ENCODE results near the gene BCS1L.

BCS1L gene, protein sequence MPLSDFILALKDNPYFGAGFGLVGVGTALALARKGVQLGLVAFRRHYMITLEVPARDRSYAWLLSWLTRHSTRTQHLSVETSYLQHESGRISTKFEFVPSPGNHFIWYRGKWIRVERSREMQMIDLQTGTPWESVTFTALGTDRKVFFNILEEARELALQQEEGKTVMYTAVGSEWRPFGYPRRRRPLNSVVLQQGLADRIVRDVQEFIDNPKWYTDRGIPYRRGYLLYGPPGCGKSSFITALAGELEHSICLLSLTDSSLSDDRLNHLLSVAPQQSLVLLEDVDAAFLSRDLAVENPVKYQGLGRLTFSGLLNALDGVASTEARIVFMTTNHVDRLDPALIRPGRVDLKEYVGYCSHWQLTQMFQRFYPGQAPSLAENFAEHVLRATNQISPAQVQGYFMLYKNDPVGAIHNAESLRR

DNA sequence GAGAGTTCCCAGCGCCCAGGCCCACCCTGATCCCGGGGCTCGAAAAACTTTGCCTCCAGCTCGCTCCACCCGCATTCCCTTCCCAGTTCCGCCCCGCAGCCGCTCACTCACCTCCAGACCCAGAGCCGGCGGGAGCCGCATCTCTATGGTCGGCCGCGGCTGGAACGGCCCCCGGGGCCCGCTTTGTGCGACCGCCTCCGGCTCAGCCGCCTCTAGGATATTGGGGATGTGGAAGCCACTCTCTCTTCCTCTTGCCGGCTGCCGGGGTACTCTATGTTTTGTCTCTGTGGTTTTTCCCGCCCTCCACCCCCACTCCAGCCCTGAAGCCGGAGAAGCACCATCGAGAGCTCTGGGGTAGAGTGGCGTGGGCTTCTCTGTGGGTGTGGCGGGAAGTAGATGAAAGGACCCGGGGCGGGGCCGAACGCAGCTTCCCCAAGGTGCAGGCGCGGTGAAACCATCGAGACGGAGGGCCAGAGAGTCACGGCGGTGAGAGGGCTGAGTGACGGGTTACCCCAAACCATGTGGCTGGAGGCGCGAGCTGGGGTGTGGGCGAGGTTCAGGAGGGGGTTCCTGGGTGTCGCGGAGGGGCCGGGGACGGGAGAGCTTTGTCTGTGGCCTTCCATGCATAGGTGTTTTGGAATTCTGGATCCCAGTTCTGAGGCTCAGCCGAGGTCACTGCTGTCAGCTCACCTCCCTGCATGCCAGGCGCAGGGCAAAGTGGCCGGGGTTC is at the start of gene BCS1L, which contains the start of gene ZNF142:
BCS1L (plus strand) TSS at position 426 of the 730 bp plus-strand sequence. CDS start 1,305 bp downstream, outside the sequence.
ZNF142 (minus strand) TSS at position 366 of the 730 bp plus-strand sequence. CDS start 3,194 bp downstream, outside the sequence.
- DNase-seq (ENCODE audit: low read depth): peak; percentile 79

DNA sequence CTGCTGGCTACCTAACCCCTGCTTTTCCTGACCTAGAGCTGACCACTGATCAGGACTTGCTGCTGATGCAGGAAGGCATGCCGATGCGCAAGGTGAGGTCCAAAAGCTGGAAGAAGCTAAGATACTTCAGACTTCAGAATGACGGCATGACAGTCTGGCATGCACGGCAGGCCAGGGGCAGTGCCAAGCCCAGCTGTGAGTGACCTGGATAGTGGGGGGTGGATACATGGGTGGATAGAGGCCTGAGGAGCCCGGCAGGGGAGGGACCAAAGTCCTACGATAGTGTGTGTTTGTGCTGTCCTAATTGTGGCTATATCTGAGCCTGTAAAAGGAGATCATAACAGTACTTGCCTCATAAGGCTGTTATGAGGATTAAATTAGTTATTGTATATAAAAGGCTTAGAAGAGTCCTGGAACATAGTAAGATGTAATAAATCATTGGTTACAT is 43.6 kb upstream of the BCS1L start:
- DNase-seq (ENCODE audit: low read depth): no peak

DNA sequence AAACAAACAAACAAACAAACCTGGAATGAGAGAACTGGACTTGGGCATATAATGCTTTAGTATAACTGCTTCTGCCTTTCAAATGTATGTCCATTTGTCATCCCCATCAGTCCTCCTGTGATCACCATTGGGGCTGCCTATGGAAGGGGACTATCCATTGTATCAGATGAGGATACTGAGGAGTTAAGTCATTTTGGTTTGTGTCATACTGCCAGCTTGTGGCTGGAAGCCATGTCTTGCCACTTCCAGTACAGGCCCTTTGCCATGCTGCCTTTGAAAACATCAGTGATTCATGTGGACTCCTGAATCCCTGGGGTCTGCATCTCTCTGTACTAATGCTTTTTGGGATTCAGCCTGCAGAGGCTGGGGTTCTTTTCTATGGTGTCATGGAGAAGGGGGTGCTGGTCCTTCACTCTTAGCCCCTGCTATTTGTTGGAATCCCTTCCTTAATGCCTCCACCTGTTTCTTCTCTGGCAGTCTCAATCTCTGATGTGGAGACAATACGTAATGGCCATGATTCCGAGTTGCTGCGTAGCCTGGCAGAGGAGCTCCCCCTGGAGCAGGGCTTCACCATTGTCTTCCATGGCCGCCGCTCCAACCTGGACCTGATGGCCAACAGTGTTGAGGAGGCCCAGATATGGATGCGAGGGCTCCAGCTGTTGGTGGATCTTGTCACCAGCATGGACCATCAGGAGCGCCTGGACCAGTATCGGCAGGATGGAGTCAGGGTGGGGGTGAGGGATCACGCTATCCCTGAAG is 41.2 kb upstream of the BCS1L start:
- peak; percentile 38 for DNase-seq (ENCODE audit: low read depth)

DNA sequence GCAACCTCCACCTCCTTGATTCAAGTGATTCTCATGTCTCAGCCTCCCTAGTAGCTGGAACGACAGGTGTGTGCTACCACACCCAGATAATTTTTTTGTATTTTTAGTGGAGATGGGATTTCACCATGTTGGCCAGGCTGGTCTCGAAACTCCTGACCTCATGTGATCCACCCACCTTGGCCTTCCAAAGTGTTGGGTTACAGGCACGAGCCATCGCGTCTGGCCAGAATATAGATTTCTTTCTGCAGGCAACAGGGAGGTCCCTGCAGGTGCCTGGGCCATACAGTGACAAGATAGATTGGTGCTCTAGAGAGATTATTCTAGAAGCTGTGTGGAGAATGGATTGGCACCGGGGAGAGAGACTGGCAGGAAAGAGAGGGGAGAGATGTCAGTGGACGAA is 38.5 kb upstream of the BCS1L start:
- no peak for DNase-seq (ENCODE audit: low read depth)

DNA sequence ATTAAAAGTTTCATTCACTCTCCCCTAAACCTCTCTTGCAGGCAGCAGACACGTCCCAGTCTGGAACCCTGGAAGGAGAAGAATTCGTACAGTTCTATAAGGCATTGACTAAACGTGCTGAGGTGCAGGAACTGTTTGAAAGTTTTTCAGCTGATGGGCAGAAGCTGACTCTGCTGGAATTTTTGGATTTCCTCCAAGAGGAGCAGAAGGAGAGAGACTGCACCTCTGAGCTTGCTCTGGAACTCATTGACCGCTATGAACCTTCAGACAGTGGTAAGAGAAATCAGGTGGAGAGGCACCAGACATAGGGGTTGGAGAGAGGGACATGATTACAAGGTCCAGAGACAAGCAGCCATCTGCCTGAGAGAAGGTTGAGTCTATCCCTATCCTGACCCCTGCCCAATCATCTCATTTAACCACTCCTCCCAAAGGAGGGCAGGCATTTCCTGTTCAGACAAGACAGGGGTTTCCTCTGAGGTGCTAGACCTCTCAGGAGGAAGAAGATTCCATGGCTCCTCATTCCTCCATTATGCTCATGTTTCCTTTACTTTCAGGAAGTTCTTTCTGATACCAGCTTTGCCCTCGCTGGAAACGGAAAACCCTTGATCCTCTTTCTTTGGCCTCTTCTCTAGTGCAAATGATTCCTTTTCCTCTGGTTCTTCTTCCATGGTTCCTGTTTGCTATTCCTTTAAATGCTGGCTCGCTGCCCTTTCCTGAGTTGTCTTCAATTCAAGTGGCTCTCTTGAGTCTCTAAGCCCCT is 36.7 kb upstream of the BCS1L start:
- DNase-seq (ENCODE audit: low read depth): no peak

DNA sequence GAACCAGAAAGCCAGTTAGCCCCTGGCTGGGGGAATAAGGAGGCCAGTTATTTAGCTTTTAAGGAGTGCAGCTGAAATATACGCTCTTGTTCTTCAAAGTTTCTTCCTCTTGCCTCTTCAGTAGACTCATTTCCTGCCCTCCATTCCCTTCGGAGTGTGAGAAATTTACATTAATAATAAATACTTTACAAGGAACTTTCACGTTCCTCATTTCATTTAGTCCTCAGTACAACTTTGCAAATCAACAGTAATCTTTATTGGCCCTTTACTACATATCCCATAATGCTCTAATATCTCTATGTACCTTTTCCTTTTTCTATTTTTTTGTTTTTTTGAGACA is 36.1 kb upstream of the BCS1L start:
- DNase-seq (ENCODE audit: low read depth): no peak

DNA sequence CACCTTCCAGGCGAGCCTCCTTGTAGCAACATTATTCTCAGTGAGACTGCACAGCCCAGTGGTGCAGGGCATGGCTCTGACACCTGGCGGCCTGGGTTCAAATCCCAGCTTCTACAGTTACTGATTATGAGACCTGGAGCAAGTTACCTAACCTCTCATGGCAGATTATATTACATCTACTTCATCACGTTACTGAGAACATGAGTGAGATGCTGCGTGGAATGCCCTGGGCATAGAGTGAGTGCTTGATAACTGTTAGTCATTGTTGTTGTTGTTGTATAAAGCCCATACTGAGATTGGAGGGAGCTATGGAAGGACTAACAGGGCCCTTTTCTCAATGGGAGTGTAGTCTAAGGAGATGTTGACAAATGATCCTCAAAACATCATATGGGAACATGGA is 33.1 kb upstream of the BCS1L start:
- no peak for DNase-seq (ENCODE audit: low read depth)

DNA sequence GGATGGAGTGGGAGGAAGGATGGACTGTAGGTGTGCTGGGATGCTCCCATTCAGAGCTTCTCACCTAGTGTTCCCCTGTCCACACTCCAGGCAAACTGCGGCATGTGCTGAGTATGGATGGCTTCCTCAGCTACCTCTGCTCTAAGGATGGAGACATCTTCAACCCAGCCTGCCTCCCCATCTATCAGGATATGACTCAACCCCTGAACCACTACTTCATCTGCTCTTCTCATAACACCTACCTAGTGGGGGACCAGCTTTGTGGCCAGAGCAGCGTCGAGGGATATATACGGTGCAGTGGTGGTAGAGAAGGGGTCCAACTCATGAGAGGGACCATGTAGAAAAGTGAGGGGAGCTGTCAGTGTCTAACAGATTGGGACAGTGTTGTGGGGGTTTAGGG is 31.5 kb upstream of the BCS1L start:
- no peak for DNase-seq (ENCODE audit: low read depth)

DNA sequence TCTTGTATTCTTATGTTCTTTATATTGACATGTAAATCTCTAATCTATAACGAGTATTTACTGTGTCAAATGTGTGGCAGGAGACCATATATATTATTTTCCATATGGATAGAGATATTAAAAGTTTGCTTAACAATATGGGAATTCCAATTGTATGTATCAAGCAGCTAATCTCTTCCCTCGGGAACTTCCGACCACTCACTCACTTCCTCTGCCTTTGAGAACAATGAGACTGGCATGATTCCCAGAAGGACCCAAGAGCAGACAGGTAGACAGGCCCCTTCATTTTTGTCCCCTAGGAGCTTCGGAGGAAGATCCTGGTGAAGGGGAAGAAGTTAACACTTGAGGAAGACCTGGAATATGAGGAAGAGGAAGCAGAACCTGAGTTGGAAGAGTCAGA is 27.6 kb upstream of the BCS1L start:
- DNase-seq (ENCODE audit: low read depth): no peak

DNA sequence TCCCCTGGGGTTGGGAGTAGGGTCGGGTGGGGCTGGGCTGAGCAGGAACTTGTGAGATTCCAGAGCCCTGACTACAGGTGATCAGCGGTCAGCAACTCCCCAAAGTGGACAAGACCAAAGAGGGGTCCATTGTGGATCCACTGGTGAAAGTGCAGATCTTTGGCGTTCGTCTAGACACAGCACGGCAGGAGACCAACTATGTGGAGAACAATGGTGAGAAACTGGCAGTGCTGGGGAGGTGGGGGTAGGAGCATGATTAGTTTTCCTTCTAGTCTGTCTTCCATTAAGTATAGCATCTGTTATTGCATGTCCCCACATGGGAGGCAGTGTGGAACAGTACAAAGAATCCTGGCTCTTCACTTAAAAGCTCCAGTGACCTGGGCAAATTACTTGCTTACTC is 23.8 kb upstream of the BCS1L start:
- DNase-seq (ENCODE audit: low read depth): no peak

DNA sequence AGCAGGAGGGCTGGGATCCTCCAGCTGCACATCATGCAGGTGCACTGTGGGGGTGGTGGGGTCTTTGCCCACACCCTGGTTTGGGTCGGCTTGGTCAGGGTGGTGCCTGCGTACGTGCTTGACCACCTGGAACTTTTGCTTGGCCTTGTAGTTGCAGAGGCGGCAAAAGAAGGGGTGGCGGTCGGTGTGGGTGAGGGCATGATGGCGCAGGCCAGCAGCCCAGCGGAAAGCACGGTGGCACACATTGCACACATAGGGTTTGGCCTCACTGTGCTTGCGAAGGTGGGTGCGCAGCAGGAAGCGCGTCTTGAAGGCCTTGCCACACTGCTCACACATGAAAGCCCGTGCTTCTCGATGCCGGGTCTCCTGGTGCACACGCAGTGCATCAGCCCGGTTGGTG is 21.1 kb upstream of the BCS1L start:
- DNase-seq (ENCODE audit: low read depth): no peak

DNA sequence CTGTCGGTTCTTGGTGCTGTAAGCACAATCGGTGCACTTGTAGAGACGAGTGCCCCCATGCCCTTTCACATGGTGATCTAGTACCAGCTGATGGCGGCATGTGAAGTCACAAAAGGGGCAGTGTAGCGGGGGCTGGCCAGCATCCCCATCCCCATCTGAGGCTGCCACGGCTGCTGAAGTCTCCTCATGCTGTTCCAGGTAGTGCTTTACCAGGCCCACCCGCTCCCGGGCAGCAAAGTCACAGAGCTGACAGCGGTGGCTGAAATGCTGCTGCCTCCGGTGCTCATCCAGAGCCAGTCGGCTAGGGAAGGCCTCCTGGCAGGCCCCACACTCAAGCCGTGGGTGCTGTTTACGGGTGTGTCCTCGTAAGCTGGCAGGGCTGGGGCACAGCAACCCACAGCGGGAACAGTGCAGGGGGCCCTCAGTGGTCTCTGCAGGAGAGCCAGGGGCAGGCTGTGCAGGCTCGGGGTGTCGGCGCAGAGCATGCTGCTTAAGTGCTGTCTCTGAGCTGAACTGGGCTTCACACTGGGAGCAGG is 17.3 kb upstream of the BCS1L start:
- DNase-seq (ENCODE audit: low read depth): no peak

DNA sequence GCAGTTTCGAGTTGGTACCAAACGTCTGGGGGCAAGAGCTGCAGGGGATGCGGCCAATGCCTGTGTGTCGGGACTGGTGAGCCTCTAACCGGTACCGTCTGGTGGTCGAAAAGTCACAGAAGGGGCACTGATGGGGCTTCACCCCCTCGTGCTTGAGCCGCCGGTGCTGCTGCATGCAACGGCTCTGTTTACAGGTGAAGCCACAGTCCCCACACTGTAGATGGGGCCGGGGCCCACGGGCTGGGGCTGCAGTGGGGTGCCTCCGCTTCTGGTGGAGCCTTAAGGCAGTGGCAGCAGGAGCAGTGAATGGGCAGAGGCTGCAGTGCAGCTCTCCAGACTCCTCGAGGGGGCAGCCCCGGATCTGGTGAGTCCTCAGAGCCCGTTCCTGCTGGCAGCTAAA is 16.7 kb upstream of the BCS1L start:
- no peak for DNase-seq (ENCODE audit: low read depth)

DNA sequence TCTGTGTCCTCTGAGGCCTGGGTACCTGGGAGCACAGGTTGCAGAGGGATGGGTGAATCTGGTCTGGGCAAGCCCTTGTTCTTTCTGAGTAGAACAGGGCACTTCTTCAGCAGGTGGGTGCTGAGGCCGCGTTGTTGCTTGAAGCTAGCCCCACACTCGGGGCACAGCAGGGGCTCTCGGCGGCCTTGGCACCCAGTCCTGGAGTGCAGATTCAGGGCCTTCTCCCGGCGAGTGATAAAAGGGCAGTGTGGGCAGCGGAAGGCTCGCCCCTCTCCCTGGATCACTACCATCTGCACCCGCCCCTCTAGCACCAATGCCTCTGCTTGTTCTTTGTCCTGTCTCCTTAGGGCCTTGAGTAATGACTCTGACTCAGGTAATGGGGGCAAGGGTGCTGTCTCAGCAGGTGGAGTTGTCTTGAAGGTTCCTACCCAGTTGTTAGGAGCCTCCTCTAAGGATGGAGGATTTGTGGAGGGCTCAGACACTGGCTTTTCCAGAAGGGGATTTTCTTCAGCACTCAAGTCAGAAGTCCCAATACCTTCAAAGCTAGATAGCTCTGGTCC is 15.7 kb upstream of the BCS1L start:
- no peak for DNase-seq (ENCODE audit: low read depth)

DNA sequence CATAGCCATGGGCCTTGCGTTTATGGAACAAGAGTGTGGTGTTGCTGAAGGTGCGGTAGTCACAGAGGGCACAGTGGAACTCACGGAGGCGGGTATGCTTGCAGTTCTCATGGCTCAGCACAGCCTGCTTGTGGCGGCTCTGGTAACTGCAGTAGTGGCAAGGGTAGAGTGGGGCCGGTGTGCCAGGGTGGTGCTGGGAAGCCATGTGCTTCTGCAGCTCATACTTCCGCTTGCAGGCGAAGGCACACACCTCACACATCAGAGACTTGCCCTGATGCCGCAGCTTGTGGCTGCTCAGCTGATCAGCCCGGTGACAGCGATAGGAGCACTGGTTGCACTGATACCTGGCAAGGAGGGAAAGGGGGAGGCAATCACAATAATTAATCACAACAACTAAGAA is 14.8 kb upstream of the BCS1L start:
- DNase-seq (ENCODE audit: low read depth): no peak

DNA sequence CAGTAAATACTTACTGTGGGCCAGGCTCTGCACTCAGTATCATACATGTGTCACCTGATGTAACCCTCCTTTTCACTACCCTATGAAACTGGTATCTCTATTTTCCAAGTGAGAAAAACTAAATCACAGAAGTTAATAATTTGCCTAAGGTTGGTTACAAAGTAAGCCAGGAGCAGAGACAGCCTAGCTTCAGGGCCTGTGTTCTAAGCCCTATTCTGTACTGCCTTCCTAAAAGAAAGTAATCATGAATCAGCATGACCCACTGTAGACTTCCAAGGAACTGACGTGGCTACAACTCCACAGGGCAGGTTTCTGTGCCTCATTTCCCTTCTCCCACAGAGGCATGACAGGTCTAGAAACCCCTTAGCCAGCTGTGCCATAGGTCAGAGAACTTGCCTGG is 14.4 kb upstream of the BCS1L start:
- peak; percentile 32 for DNase-seq (ENCODE audit: low read depth)

DNA sequence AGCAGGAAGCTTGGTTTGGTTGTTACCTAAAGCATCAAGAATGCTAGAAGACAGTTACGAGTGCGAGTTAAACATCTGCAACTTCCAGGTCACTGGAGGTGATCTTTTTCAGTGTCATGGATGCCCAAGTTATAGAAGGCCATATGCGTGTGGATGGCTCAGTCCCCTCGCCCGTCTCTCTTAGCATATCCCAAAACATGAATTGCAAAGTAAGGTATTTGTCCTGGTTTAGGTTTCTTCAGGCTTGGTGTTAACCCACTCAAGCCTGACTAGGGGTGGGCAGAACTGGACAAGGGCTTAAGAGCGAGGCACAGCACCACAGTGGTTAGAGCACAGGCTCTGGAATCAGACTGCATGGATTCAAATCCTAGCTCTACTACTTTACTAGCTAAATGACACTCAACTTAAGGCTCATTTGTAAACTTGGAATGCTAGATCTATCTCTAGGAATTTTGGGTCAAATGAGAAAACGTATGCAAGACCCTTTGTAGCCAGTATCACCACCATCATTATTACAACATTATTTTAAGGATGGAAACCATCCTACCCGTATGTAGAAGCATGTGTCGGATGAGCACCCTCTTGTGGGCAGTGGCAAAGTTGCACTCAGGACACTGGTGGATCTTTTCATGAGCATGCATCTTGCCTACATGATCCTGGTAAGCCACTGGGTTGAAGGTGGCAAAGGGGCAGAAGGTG is 11.2 kb upstream of the BCS1L start:
- DNase-seq (ENCODE audit: low read depth): peak; percentile 59

DNA sequence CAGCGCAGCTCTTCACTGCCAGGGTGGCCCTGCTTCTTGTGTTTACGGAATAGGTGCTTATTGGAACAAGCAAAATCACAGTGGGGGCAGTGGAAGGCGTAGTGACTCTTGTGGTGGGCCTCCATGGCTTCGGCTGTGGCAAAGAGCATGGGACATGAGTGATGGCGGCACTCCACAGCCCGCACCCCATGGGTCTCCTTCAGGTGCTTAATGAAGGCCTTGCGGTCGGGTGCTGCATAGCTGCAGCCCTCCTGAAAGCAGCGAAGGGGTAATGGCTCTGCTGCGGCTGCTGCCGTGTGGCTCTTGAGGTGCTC is 10.7 kb upstream of the BCS1L start:
- no peak for DNase-seq (ENCODE audit: low read depth)

DNA sequence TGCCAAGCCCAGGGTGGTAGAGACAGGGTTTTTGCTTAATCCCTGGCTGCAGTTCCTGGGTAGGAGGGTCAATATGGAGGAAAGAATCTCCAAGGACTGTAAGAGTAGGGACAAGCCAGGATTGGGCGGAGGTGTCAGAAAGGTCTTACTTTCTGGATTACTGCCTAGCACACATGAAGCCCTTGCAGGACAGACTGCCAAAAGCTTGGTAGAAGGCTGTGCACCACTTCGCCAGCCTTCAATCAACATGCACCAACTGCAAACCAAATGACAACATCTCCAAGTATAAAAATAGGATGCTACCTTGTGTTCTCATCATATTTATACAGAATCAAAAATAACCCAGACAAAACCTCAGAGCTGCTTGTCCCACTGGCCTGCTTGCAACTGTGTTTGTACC is 3.7 kb upstream of the BCS1L start:
- peak; percentile 19 for DNase-seq (ENCODE audit: low read depth)

DNA sequence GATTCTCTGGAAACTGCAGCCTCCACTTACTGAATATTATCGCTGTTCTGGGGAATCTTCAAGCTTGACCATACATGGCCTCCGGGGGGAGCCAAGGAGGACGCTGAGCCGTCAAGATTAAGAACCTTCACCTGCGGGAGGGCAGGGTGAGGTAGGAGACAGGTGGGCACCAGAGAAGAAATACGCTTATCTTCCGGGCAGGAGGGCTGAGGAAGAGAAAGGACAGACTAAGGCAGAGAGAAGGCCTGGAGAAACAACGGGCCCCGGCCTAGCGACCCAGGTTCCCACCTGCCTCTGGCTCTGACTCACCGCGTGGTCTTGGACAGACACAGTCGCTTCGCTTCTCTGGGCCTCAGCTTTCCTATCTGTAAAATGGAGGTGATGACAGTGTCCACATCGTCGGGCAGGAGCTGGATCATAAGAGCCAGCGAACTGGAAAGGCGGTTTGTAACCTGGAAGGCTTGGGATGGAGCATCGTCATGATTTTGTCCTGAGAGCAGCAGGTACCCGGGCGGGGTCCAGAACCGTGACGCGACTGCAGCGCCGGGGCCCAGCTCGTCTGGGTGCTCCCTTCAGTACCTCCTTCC is 719 bp upstream of the BCS1L start:
- DNase-seq (ENCODE audit: low read depth): peak; percentile 14

DNA sequence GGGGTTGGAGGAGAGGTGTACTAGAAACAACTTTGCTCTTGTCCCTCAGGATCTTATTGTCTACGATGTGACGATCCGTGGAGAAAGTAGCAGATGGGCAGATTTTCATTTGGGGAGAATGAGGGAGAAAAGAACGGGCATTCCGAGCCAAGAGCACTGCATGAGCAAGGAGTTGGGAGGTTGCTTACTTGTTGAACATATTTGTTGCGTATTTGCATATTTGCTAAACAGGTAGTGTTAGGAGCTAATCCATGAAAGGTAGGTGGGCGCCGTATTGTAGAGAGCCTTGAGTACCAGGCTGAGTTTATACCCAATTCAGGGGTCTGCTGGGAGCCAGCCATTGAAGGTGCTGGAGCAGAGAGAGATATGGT is 490 bp downstream of the BCS1L start:
- DNase-seq (ENCODE audit: low read depth): no peak
